ENCODE measurements around the gene LGSN.

- no peak for TF ChIP-seq GATA2 (IDR thresholded peaks at IDR 0.05; ENCODE audit: low read depth, low read length)
- no peak for TF ChIP-seq GATA3 (IDR thresholded peaks at IDR 0.05; ENCODE audit: low read depth, low read length)
Measured at GRCh38 chr6:63349401-63349800, 29.6 kb upstream of the LGSN start.
